Stimulated activated naive CD8-positive, alpha-beta T cell treated with anti-CD3 and anti-CD28 coated beads, Interleukin-15, amount 100 ng/mL, for 72 hours (primary cell): Measurements from ENCODE around the gene NDUFA11.

Source experiments
- ATAC-seq: fragments of 150-1000 bp; cut with Tn5 transposase; 2 replicates; pipeline ENCODE4 v1.10.0; 2021; ENCODE audit warnings: mild to moderate bottlenecking, moderate library complexity
- DNase-seq, 2 donors: peaks; one replicate each; pipeline ENCODE4 v3.0.0; 2021 to 2022
- H3K27ac Mint-ChIP-seq, 2 donors: one replicate each; pipeline ENCODE4 v1.8.0; 2022; ENCODE audit warnings: mild to moderate bottlenecking in 2 of 2, mixed read lengths in 2 of 2, moderate library complexity in 2 of 2
- H3K27me3 Mint-ChIP-seq: one replicate; pipeline ENCODE4 v1.8.0; 2022; ENCODE audit warnings: mixed read lengths
- H3K4me1 Mint-ChIP-seq: one replicate; pipeline ENCODE4 v1.8.0; 2022; ENCODE audit warnings: mild to moderate bottlenecking, mixed read lengths
- H3K4me3 Mint-ChIP-seq, 2 donors: one replicate each; pipeline ENCODE4 v1.8.0; 2022; ENCODE audit warnings: mild to moderate bottlenecking in 2 of 2, mixed read lengths in 2 of 2, moderate library complexity in 1 of 2
- H3K9me3 Mint-ChIP-seq, 2 donors: one replicate each; pipeline ENCODE4 v1.8.0; 2022; ENCODE audit warnings: mixed read lengths in 2 of 2

Gene NDUFA11

GRCh38 chr19:5904352-5905113, 943 bp upstream of the NDUFA11 start, which contains the start of gene VMAC:
VMAC (plus strand) TSS chr19:5904872; CDS start chr19:5904891, 19 bp downstream.
- Mint-ChIP-seq H3K4me1 (peaks cover 66% of the 10 kb centered on the region), H3K9me3 (no peaks in the 10 kb centered on the region), H3K27ac (peak within 1 kb of the TSS; percentile 99 to 100), H3K4me3 (peak within 1 kb of the TSS; percentile 98 to 99), H3K27me3 (no peaks in the 10 kb centered on the region)
- ATAC-seq (peak; percentile 86), DNase-seq (peak; percentile 100)

DNA sequence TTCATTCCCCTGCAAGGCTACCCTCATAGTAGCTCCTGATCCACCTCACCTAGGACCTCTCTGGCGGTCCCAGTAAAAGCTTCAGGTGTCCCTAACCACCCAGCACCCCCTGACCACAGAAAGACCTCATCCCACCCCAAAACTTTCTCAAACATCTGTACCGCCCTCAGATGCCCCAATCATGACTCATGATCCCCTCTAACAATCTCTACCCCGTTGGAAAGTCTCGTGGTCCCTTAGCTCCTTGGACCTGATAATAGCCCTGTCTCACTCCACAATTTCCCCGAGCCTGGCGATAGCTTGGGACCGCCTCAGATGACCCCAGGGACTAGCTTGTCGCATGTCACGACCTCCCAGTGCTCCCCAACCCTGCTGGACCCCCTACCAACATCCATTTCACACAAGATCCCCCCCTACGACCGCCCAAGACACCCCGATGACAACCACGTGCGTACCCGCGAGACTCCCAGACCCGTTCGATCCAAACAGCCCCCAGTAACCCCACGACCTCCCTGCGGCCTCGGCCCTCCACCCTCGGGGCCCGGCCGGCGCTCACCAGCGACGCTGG, 450 bp downstream of the NDUFA11 start:
- Mint-ChIP-seq H3K4me1 (peaks cover 66% of the 10 kb centered on the region), H3K4me3 (peak overlapping the region; percentile 98 to 99), H3K27ac (peak overlapping the region; percentile 99 to 100), H3K27me3 (no peaks in the 10 kb centered on the region), H3K9me3 (no peaks in the 10 kb centered on the region)
- peak in 1 of 2 donors; percentile 23 for DNase-seq
- no peak for ATAC-seq

DNA sequence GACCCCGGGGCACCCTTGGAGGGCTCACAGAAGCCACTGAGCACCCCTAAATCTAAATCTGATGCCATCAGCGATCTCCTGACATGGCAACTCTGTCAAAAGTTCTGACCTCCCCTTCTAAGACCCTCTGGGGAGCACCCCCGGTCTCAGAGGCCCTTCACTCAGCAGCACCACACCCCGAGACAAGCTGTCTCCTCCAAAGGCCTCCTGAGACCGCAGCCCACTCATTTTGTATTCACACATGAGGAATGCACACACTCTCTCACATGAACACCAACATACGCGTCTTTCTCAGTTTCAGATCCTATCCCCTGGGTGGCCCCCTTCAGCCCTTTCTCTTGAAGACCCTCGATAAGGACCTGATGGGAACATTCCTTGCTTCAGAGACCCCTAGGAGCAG, 2.6 kb downstream of the NDUFA11 start:
- Mint-ChIP-seq H3K27ac (no peak overlapping the region), H3K4me3 (peak overlapping the region in 1 of 2 donors; percentile 19)

DNA sequence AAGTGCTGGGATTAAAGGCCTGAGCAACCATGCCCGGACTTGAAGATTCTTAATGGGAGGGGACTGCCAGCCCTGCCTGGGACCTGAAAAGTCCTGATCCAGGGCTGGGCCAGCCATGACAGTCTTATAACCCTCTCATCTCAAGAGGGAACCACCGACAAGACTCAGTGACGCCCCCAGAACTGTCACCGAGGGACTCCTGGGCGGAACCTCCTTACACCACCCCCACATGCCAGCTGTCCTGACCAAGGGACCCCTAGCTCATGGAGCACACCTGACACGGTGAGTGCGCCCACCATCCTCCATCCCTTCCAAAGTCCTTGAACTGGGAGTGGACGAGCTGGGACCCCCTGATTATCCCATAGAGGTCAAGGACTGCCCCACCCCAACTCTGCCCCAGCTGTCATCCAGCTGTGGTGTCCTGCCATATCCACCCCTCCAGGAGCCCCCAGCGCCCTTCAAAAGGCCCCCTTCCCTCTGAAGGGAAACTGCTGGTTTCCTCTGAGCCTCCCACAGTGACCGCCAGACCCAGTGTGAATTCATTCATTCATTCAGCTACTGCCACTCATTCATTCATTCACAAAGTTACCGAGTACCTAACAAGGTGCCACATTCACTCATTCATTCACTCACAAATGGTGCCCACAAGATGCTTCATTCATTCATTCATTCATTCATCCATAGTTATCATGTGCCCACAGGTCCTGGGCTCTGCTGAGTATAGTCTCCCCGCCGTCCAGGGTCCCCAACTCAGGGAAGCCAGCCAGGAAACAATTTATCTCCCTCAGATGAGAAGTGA, 3.7 kb downstream of the NDUFA11 start:
- Mint-ChIP-seq H3K4me1 (peaks cover 38% of the 10 kb centered on the region), H3K9me3 (no peaks in the 10 kb centered on the region), H3K4me3 (no peak overlapping the region), H3K27me3 (no peaks in the 10 kb centered on the region), H3K27ac (peak overlapping the region; percentile 57 to 76)
- ATAC-seq (no peak), DNase-seq (no peak)

More for the DNA sequence above, 2.6 kb downstream of the NDUFA11 start:
- ATAC-seq, result no peak
- Mint-ChIP-seq H3K27me3 (no peaks in the 10 kb centered on the region), H3K9me3 (no peaks in the 10 kb centered on the region), H3K4me1 (peaks cover 45% of the 10 kb centered on the region)
- DNase-seq, result no peak

DNA sequence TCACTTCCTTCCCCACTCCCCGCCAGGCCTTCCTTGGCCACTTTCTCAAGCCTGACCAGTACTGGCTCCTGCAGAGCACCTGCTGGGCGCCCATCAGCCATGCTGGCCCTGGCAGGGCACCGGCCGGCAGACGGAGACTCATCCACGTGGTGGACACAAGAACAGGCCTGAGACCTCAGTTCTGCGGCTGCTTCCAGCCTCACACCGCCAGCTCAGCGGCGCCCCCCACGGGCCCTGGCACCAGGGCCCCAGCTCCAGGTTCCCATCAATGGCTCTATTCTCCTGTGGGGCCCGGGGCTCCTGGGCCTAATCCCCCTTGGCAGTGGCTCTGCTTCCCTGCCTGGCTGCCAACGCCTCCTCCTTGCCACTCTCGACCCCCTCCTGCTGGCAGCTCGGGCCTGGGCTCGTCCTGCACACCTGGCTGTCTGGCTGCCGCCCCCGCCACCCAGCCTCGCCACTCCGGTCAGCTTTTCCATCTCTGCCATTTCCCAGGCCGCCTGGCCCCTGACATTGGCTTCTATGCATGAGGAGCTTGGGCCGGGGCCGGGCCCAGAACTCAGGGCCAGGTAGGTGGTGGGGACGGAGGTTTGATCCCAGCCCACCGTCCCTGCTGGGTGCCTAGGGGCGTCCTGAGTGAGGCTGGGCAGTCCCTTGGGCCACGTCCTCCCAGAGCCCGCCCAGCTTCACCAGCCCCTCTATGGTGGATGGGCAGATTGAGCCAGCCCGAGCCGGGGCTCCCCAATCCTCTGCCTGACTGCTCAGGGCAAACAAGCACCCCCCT, 6.2 kb downstream of the NDUFA11 start:
- DNase-seq, result no peak
- H3K4me1 Mint-ChIP-seq, result peaks cover 26% of the 10 kb centered on the region
- peaks cover under 1% of the 10 kb centered on the region for H3K27me3 Mint-ChIP-seq
- H3K4me3 Mint-ChIP-seq, result no peak overlapping the region
- no peak for ATAC-seq
- peak overlapping the region in 1 of 2 donors; percentile 74 for H3K27ac Mint-ChIP-seq
- no peaks in the 10 kb centered on the region for H3K9me3 Mint-ChIP-seq

DNA sequence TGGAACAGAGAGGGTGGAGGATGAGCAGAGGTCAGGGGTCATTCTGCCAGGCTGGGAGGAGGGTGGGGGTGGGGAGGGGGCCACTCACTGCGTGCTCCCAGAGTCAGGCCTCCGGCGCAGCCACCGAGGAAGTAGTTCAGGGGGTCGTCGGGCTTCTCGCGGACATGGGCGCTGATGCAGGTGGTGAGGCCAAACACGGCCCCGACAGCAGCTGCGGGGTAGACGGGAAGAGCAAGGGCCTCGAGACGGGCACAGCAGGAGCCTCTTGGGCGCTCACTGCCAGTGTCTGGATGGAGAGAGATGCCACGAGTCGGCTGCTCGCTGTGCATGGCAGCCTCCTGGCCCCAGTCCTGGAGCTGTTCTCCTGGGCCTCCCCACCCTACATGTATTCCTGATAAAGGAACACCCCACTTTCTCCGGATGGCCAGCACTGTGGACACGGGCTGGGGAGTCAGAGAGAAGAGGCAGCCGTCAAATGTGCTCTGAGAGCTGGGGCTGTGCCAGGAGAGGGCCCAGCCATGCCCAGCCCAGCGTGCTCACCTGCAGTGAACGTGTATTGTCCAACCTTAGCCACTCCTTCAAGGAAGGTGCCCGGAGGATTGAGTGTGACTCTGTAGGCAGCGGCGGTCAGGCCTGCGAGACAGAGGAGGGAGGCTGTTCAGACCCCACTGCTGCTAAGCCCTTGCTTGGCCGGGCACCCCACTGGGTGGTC, 7.1 kb downstream of the NDUFA11 start:
- peak overlapping the region in 1 of 2 donors; percentile 74 for H3K27ac Mint-ChIP-seq
- ATAC-seq (no peak), DNase-seq (no peak)
- no peak overlapping the region for H3K4me3 Mint-ChIP-seq
- H3K27me3 Mint-ChIP-seq, result peaks cover 9% of the 10 kb centered on the region
- no peaks in the 10 kb centered on the region for H3K9me3 Mint-ChIP-seq
- peaks cover 25% of the 10 kb centered on the region for H3K4me1 Mint-ChIP-seq

DNA sequence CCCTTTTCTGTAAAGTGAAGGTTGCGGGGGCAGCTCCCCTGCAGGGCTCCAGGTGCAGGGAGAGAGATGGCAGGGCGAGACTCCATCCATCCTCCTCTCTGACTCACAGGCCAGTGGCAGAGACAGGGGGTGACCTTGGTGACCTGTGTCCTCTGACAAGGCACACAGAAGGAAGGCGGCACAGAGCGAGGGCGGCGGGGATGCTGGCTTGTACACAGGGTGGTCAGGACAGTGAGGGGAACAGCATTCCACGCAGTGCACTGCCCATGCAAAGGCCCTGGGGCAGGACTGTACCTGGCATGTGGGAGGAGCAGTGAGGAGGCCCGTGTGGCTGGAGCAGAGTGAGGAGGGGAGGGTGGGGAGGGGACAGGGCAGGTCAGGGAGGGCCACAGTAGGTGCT, 7.7 kb downstream of the NDUFA11 start:
- H3K27ac Mint-ChIP-seq, result peak overlapping the region in 1 of 2 donors; percentile 74
- no peaks in the 10 kb centered on the region for H3K9me3 Mint-ChIP-seq
- H3K27me3 Mint-ChIP-seq, result peaks cover 15% of the 10 kb centered on the region

GRCh38 chr19:5895409-5895808, 8.2 kb downstream of the NDUFA11 start:
- Mint-ChIP-seq H3K27ac (no peak overlapping the region), H3K27me3 (peaks cover 20% of the 10 kb centered on the region), H3K4me3 (no peak overlapping the region)

More for the DNA sequence above, 7.7 kb downstream of the NDUFA11 start:
- H3K4me1 Mint-ChIP-seq, result peaks cover 19% of the 10 kb centered on the region
- ATAC-seq (no peak), DNase-seq (no peak)
- no peak overlapping the region for H3K4me3 Mint-ChIP-seq

DNA sequence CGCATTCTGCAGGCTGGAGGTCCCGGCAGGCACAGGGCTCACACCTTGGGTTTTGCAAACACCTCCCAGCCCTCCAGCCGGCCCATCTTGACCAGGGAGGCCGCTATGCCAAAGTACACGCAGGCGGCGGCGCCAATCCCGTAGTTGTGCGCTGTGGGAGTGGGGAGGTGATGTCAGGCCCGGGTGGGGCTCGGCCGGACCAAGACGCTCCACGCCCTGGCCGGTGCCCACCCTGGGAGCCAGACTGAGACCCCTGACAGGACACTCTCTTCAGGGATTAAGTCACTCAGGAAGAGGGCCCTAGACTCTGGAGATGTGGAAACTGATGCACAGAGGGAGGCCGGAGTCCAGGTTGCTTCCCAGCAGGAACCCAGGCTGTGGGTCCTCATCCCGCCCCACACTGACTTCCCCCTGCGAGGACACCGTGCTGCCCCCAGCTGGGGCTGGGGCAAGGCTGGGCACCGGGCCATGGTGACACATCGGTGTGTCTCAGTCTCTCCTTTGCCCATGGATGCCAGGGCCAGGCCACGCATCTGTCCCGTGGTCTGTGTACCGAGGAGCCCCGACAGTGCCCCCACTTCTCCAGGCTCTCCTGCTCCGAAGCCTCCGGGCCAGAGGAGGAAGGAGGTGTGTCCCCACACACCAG, 8.8 kb downstream of the NDUFA11 start:
- H3K4me1 Mint-ChIP-seq, result peaks cover 11% of the 10 kb centered on the region
- no peak for ATAC-seq
- DNase-seq, result no peak
- H3K27me3 Mint-ChIP-seq, result peaks cover 25% of the 10 kb centered on the region
- H3K4me3 Mint-ChIP-seq, result no peak overlapping the region
- H3K27ac Mint-ChIP-seq, result no peak overlapping the region
- H3K9me3 Mint-ChIP-seq, result no peaks in the 10 kb centered on the region

More at GRCh38 chr19:5895409-5895808, 8.2 kb downstream of the NDUFA11 start:
- no peak for DNase-seq
- H3K4me1 Mint-ChIP-seq, result peaks cover 17% of the 10 kb centered on the region
- no peak for ATAC-seq
- H3K9me3 Mint-ChIP-seq, result no peaks in the 10 kb centered on the region

GRCh38 chr19:5893907-5894703, 9.5 kb downstream of the NDUFA11 start:
- no peak overlapping the region for H3K4me3 Mint-ChIP-seq
- no peak for DNase-seq

DNA sequence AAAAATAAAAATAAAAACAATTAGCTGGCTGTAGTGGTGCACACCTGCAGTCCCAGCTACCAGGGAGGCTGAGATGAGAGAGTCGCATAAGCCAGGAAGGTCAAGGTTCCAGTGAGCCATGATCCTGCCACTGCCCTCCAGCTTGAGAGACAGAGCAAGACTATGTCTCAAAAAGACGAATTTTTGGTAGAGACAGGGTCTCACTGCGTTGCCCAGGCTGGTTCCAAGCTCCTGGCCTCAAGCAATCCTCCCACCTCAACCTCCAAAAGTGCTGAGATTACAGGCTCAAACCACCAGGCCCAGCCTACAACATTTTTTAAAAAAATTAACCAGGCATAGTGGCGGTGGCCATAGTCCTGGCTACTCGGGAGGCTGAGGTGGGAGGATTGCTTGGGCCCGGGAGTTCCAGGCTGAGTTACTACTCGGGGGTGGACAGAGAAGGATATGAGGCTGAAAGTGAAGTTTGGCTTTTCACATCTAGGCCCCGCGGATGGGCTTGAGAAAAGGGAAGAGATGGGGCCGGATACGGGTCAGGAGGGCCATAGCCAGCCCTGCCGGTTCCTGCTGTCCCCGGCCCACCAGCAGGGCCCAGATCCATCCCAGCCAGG, 10.2 kb downstream of the NDUFA11 start:
- no peak overlapping the region for H3K4me3 Mint-ChIP-seq

More at GRCh38 chr19:5893907-5894703, 9.5 kb downstream of the NDUFA11 start:
- peaks cover 10% of the 10 kb centered on the region for H3K4me1 Mint-ChIP-seq
- no peak overlapping the region for H3K27ac Mint-ChIP-seq
- ATAC-seq, result no peak
- H3K9me3 Mint-ChIP-seq, result no peaks in the 10 kb centered on the region
- H3K27me3 Mint-ChIP-seq, result peaks cover 33% of the 10 kb centered on the region

GRCh38 chr19:5892772-5893275, 10.8 kb downstream of the NDUFA11 start:
- no peak for ATAC-seq
- H3K27me3 Mint-ChIP-seq, result peaks cover 46% of the 10 kb centered on the region
- no peak overlapping the region for H3K27ac Mint-ChIP-seq
- peaks cover 10% of the 10 kb centered on the region for H3K4me1 Mint-ChIP-seq
- H3K4me3 Mint-ChIP-seq, result no peak overlapping the region
- no peaks in the 10 kb centered on the region for H3K9me3 Mint-ChIP-seq
- DNase-seq, result no peak

More for the DNA sequence above, 10.2 kb downstream of the NDUFA11 start:
- Mint-ChIP-seq H3K4me1 (peaks cover 10% of the 10 kb centered on the region), H3K27ac (no peak overlapping the region), H3K27me3 (peaks cover 40% of the 10 kb centered on the region), H3K9me3 (no peaks in the 10 kb centered on the region)
- DNase-seq (no peak), ATAC-seq (no peak)
